HG03060 (cell line): ENCODE results near the gene ELAPOR2.
"Not testable (repeated sequence)": the region's sequence is repeated elsewhere in the genome, so short reads cannot be mapped to it uniquely, and the experiment has no call there.

Experiments used
- ATAC-seq: cut with Tn5 transposase; IDR thresholded peaks from one replicate; pipeline ENCODE4 v1.9.1; 2021; ENCODE audit warnings: low read depth, moderate number of reproducible peaks; ENCODE audit not compliant: unreplicated experiment

Gene ELAPOR2

DNA sequence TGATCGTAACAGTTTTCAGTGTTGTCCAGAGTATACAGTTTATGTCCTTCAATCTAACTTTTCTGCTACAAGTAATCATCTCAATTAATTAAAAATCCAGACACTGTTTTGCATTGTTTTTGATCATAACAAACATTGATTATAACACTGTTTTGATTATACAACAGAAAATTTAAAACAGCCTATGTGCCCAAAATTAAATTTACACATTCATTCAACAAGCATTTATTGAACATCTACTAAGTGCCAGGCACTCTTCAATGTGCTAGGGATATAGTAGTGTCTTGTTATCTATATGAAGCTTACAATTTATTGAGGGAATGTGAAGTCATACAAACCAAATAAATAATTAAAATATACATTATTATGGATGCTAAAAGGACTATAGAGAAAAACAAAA is 10.6 kb downstream of the ELAPOR2 start:
- ATAC-seq, result no peak

GRCh38 chr7:87046456-87046855 is 13.0 kb downstream of the ELAPOR2 start:
- no peak for ATAC-seq

- not testable (repeated sequence) for ATAC-seq
These were observed 14.7 kb downstream of the ELAPOR2 start for GRCh38 chr7:87044713-87045112.

DNA sequence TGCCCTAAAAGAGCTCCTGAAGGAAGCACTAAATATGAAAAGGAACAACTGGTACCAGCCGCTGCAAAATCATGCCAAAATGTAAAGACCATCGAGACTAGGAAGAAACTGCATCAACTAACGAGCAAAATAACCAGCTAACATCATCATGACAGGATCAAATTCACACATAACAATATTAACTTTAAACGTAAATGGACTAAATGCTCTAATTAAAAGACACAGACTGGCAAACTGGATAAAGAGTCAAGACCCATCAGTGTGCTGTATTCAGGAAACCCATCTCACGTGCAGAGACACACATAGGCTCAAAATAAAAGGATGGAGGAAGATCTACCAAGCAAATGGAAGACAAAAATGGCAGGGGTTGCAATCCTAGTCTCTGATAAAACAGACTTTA is 17.9 kb downstream of the ELAPOR2 start:
- ATAC-seq, result not testable (repeated sequence)

DNA sequence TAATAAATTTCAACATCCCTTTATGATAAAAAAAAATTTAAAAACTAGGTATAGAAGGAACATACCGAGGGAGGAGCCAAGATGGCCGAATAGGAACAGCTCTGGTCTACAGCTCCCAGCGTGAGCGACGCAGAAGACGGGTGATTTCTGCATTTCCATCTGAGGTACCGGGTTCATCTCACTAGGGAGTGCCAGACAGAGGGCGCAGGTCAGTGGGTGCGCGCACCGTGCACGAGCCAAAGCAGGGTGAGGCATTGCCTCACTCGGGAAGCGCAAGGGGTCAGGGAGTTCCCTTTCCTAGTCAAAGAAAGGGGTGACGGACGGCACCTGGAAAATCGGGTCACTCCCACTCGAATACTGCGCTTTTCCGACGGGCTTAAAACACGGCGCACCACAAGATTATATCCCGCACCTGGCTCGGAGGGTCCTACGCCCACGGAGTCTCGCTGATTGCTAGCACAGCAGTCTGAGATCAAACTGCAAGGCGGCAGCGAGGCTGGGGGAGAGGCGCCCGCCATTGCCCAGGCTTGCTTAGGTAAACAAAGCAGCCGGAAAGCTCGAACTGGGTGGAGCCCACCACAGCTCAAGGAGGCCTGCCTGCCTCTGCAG is 19.7 kb downstream of the ELAPOR2 start:
- not testable (repeated sequence) for ATAC-seq

DNA sequence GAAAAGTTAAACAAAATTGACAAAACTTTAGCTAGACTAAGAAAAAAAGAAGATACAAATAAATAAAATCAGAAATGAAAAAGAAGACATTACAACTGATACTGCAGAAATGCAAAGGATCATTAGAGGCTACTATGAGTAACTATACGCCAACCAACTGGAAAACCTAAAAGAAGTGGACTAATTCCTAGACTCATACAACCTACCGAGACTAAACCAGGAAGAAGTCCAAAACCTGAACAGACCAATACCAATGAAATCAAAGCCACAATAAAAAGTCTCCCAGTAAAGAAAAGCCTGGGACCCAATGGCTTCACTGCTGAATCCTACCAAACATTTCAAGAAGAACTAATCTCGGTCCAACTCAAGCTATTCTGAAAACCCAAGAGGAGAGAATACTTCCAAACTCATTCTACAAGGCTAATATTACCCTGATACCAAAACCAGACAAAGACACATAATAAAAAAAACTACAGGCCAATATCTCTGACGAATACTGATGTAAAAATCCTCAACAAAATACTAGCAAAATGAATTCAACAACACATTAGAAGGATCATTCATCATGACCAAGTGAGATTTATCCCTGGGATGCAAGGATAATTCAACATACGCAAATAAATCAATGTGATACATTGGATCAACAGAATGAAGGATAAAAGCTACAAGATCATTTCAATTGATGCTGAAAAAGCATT is 20.3 kb downstream of the ELAPOR2 start:
- no peak for ATAC-seq

DNA sequence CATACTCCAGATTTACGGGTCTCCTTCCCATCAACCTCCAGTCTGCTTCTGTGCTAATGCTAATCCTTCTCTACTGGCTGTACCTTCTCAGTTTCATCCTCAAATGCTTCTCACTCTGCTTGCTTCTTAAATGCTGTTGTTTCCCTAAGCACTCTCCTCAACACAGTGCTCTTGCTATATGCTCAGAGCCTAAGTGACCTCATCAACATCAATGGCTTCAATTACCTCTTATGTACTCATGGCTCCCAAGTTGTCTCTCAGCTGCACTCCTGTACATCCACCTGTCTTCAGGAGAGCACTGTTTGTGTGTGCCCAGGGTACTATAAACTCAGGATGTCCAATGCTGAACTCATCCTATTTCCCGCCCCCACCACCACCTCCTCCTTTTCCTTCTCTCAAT is 22.5 kb downstream of the ELAPOR2 start:
- no peak for ATAC-seq

GRCh38 chr7:87032604-87033339 is 26.7 kb downstream of the ELAPOR2 start:
- no peak for ATAC-seq

- no peak for ATAC-seq
These were observed 30.4 kb downstream of the ELAPOR2 start for GRCh38 chr7:87029078-87029477.

DNA sequence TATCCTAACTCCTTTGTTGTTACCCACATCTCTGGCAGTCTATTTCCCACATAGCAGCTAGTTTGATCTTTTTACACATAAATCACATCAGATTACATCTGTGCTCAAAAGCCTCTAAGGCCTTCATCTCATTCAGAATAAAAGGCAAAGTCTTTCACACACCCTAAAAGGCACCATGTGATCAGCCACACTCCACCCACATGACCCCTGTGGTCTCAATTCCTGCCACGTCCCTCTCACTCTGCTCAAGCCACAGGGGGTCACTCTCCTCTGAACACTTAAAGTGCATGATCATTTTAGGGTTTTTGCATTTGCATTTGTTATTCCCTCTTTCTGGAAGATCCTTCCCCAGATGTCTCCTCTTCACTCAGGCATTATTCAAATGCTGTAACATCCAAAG is 30.8 kb downstream of the ELAPOR2 start:
- no peak for ATAC-seq

DNA sequence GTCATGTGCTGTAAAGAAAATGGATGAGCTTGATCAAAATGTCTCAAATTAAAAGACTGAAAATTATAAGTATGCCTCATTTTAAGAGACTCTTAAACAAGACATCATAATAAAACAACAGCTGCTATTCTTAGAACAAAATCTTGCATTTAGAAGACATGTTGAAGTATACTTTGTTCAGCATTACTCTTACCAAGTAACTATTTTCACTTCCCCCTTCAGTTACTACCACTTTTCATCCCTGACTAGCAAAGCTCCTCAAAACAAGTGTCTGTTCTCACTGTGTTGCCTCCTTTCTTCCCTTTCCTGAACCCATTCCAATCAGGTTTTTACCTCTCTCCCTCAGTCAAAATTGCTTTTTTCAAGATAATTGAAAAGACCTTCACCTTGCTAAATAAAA is 31.6 kb downstream of the ELAPOR2 start:
- peak; percentile 93 for ATAC-seq

- ATAC-seq, result no peak
These were observed 38.2 kb downstream of the ELAPOR2 start for GRCh38 chr7:87021285-87021684.

- no peak for ATAC-seq
These were observed 42.8 kb downstream of the ELAPOR2 start for GRCh38 chr7:87016606-87017005.

- no peak for ATAC-seq
These were observed 45.6 kb downstream of the ELAPOR2 start for GRCh38 chr7:87013840-87014190.

- no peak for ATAC-seq
These were observed 46.2 kb downstream of the ELAPOR2 start for GRCh38 chr7:87013136-87013839.
